Measurements from ENCODE around the gene NOD1.
"Not testable (repeated sequence)": the region's sequence is repeated elsewhere in the genome, so short reads cannot be mapped to it uniquely, and the experiment has no call there.

NOD1 gene

GRCh38 chr7:30503274-30504212 lies 25.0 kb upstream of the NOD1 start:
- no peak for DNase-seq

- no peak for DNase-seq
Observed at GRCh38 chr7:30502470-30503251, 24.1 kb upstream of the NOD1 start.

GRCh38 chr7:30501264-30501663 lies 22.7 kb upstream of the NOD1 start:
- no peak for DNase-seq

GRCh38 chr7:30493228-30493627 lies 14.6 kb upstream of the NOD1 start:
- DNase-seq: no peak

GRCh38 chr7:30491417-30491816 lies 12.8 kb upstream of the NOD1 start:
- no peak for DNase-seq

- DNase-seq: no peak
Observed at GRCh38 chr7:30487371-30487770, 8.8 kb upstream of the NOD1 start.

GRCh38 chr7:30485667-30486066 lies 7.1 kb upstream of the NOD1 start:
- no peak for DNase-seq

- not testable (repeated sequence) for DNase-seq
Observed at GRCh38 chr7:30481416-30481815, 2.8 kb upstream of the NOD1 start.

- DNase-seq: no peak
Observed at GRCh38 chr7:30479202-30480120, 877 bp upstream of the NOD1 start.

GRCh38 chr7:30476459-30477145 lies 2.0 kb downstream of the NOD1 start:
- DNase-seq: peak; percentile 46

- no peak for DNase-seq
Observed at GRCh38 chr7:30475580-30475979, 3.0 kb downstream of the NOD1 start.

- DNase-seq: peak; percentile 86
Observed at GRCh38 chr7:30474893-30475292, 3.7 kb downstream of the NOD1 start.

- DNase-seq: no peak
Observed at GRCh38 chr7:30474485-30474884, 4.1 kb downstream of the NOD1 start.

GRCh38 chr7:30473903-30474302 lies 4.7 kb downstream of the NOD1 start:
- DNase-seq: no peak

- peak; percentile 88 for DNase-seq
Observed at GRCh38 chr7:30472784-30473775, 5.5 kb downstream of the NOD1 start.

GRCh38 chr7:30472081-30472783 lies 6.4 kb downstream of the NOD1 start:
- DNase-seq: no peak

- DNase-seq: no peak
Observed at GRCh38 chr7:30471205-30471604, 7.4 kb downstream of the NOD1 start.

GRCh38 chr7:30470771-30471170 lies 7.8 kb downstream of the NOD1 start:
- peak; percentile 77 for DNase-seq

- DNase-seq: no peak
Observed at GRCh38 chr7:30470163-30470770, 8.3 kb downstream of the NOD1 start.

- DNase-seq: peak; percentile 99
Observed at GRCh38 chr7:30469303-30469702, 9.3 kb downstream of the NOD1 start.
